Measurements from ENCODE around the gene LRRC23. TPM values are rescaled to one million over a fixed set of nuclear protein-coding genes. Genes with fewer than 3 reads are reported as not detected.

Gene LRRC23
- total and polyA plus RNA-seq, 2 of the 13 experiments (the other 11 are each of a cell fraction or from before 2014, with no cell fraction given): 6.0 to 7.8 TPM

- TF ChIP-seq ATF7-NPFF (CRISPR knock-in tag; IDR thresholded peaks at IDR 0.05; ENCODE audit: low read depth) (0 out of 2 replicates have a peak, but pooled peaks have one; percentile 30), USF2 (IDR thresholded peaks at IDR 0.05; ENCODE audit: low read depth, low read length) (no peak), USF2 (CRISPR knock-in tag; IDR thresholded peaks at IDR 0.05; ENCODE audit: borderline replicate concordance) (peak; percentile 68), STAT6 (CRISPR knock-in tag; IDR thresholded peaks at IDR 0.05; ENCODE audit: borderline replicate concordance) (0 out of 2 replicates have a peak, but pooled peaks have one; percentile 24), SOX6 (IDR thresholded peaks at IDR 0.05) (no peak), SOX6 (CRISPR knock-in tag; IDR thresholded peaks at IDR 0.05) (0 out of 2 replicates have a peak, but pooled peaks have one; percentile 3), ZNF800 (CRISPR knock-in tag; IDR thresholded peaks at IDR 0.05) (0 out of 2 replicates have a peak, but pooled peaks have one; percentile 49), PRDM10 (CRISPR knock-in tag; IDR thresholded peaks at IDR 0.05; ENCODE audit: low read depth) (0 out of 2 replicates have a peak, but pooled peaks have one; percentile 11), ZNF281 (CRISPR knock-in tag; IDR thresholded peaks at IDR 0.05; ENCODE audit: borderline replicate concordance) (peak; percentile 46; the same call in 1 of the 2 replicates), ZNF777 (CRISPR knock-in tag; IDR thresholded peaks at IDR 0.05) (peak; percentile 81), ASH2L (IDR thresholded peaks at IDR 0.05; ENCODE audit: insufficient read length, low read depth, low read length) (peak; percentile 62), ZNF703 (CRISPR knock-in tag; IDR thresholded peaks at IDR 0.05; ENCODE audit: borderline replicate concordance) (0 out of 2 replicates have a peak, but pooled peaks have one; percentile 45), POLR2AphosphoS5 (IDR thresholded peaks at IDR 0.05; ENCODE audit: low read depth, low read length) (peak; percentile 1; the same call in 1 of the 2 replicates)
These were observed 9.8 kb downstream of the LRRC23 start, which contains the start of gene ENO2 (continued) for GRCh38 chr12:6914246-6914946.
